Heart left ventricle (tissue), 16 donors: Measurements from ENCODE around the gene ACVRL1. TPM values are rescaled to one million over a fixed set of nuclear protein-coding genes. Genes with fewer than 3 reads are reported as not detected.
A peak's percentile ranks its signal among the peaks of the same experiment; 100 is the strongest.

ENCODE experiments used
- ATAC-seq, 4 donors: fragments of 200-7000 bp; cut with Tn5 transposase; one replicate each; pipeline ENCODE4 v1.9.1; 2020 to 2022; ENCODE audit warnings: moderate library complexity in 4 of 4, mild to moderate bottlenecking in 3 of 4, moderate number of reproducible peaks in 1 of 4
- DNase-seq, 5 donors: peaks; one replicate each; pipeline ENCODE4 v3.0.0-alpha.2; 2020
- H3K27ac ChIP-seq, 12 donors: fragments of 200-600 bp; sonication (generic) in 4 of 12; one replicate each; pipeline versions ENCODE4 v1.5.0 to v1.8.0; 2016 to 2022; ENCODE audit warnings: mild to moderate bottlenecking in 2 of 12
- H3K27me3 ChIP-seq, 9 donors: fragments of 200-600 bp; sonication (generic) in 2 of 9; one replicate each; pipeline versions ENCODE4 v1.5.1 to v1.8.0; 2016 to 2022; ENCODE audit warnings: mild to moderate bottlenecking in 3 of 9
- H3K36me3 ChIP-seq, 9 donors: fragments of 200-600 bp; sonication (generic) in 2 of 9; one replicate each; pipeline versions ENCODE4 v1.5.0 to v1.8.0; 2018 to 2022; ENCODE audit warnings: mild to moderate bottlenecking in 2 of 9
- H3K4me1 ChIP-seq, 12 donors: fragments of 200-600 bp; sonication (generic) in 4 of 12; one replicate each; pipeline versions ENCODE4 v1.5.0 to v1.8.0; 2016 to 2022; ENCODE audit warnings: mild to moderate bottlenecking in 3 of 12
- H3K4me3 ChIP-seq, 12 donors: fragments of 200-600 bp; sonication (generic) in 4 of 12; one replicate each; pipeline versions ENCODE4 v1.5.0 to v1.8.0; 2017 to 2022; ENCODE audit warnings: mild to moderate bottlenecking in 9 of 12, moderate library complexity in 4 of 12
- H3K9me3 ChIP-seq, 12 donors: fragments of 200-600 bp; sonication (generic) in 4 of 12; one replicate each; pipeline versions ENCODE4 v1.5.0 to v1.8.0; 2016 to 2022; ENCODE audit warnings: mild to moderate bottlenecking in 1 of 12
- POLR2A ChIP-seq, 2 donors: fragments of 450-650 bp; IDR thresholded peaks; one replicate each; pipeline ENCODE4 v1.6.1; 2017; ENCODE audit warnings: antibody characterized with exemption in 2 of 2, mild to moderate bottlenecking in 2 of 2, moderate library complexity in 2 of 2
- WGBS, 4 donors: extraction: QIAGEN DNeasy Blood & Tissue Kit in 2 of 4; methylation state at CpG; one replicate each; pipeline versions ENCODE4 v1.1.5 to v1.1.7; 2013 to 2018; 5-methylcytosine and 5-hydroxymethylcytosine counted together
- intact Hi-C, 10 donors: fragments of 100-400 bp; cut with DNase I; formaldehyde crosslinking; loops; one replicate each; pipeline versions ENCODE4 v1.11.1 to v1.14.2; 2022
- polyA plus RNA-seq, 2 donors: library from polyadenylated mRNA; stranded (reverse); fragments of 200-250 nt; gene quantifications; one replicate each; pipeline ENCODE4 v1.2.3, GENCODE V29; 2013
- total RNA-seq, 9 donors: library from RNA; depleted of rRNA in 2 of 9; stranded (reverse); fragments of >200 nt in 2 of 9; fragmentation: NEBNext Ultra II Directional in 3 of 9; extraction: Animal tissue kit (Norgen Biotek cat#: 25700) in 3 of 9; gene quantifications; one replicate each; pipeline versions ENCODE4 v1.1.0 to v1.2.4, GENCODE V29; 2016 to 2023
- TF ChIP-seq, protein P1 (sequence below), 12 donors: fragments of 200-600 bp; sonication (generic) in 4 of 12; IDR thresholded peaks; one replicate each; pipeline versions ENCODE4 v1.5.0 to v1.8.0; 2018 to 2022; ENCODE audit warnings: antibody characterized with exemption in 12 of 12, mild to moderate bottlenecking in 5 of 12
- donor health status: ischemic (EF 13 %, LVEDD 7.1; RV severe dilation, severe dysfunction).
- donor health status: healthy with polysubstance abuse.
- donor health status: DM: no; HTN: yes; CAD: no.
- donor health status: DM: no; HTN: no; CAD: no.
- donor health status: ischemic (EF 25% LVEDD 6.9; RV normal size, moderate dysfunction).
- donor health status: ischemic (EF 25% LVEDD 5.7; RV mildly dilated, moderate dysfunction).
- donor health status: healthy.
- donor health status: DM: yes; HTN: yes; CAD: no.
- donor health status: ischemic (EF 35%, LVEDD 5.7; RV mildly dilated, moderate dysfunction).
- donor health status: nonischemic (EF 11% LVEDD 7.7; RV severe dilation, severe dysfunction).
- donor health status: DM: yes; HTN: yes; CAD: no.
- donor health status: PGD.
- donor health status: ischemic (EF 29% LVEDD 5.4; RV normal size, mild dysfunction).
- donor health status: nonischemic (EF 23%, LVEDD 6.1; RV moderate dilation, normal function).

Gene ACVRL1
- total and polyA plus RNA-seq, 11 donors = 20.5 to 116 (median 33.4) TPM

DNA sequence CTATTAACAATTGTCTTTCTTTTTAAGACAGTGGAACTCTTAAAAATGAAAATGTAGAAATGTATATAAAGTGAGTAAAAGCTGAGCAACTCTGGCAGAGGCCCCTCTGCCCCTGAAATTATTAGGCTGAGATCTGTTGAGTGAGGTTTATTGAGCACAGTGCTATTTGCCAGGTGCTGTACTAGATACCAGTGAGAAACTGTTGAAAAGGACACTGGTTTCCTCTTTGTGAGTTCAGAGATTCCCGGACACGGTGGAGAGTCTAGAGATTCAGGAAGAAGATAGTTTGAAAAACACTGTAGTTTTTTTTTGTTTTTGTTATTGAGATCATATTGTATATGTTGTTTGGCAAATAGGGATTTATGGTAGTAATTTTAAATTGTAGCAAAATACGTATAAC, 55.4 kb downstream of the ACVRL1 start:
- ATAC-seq (no peak), DNase-seq (no peak)
- intact Hi-C loops = no loop called here
- no peaks in the 10 kb centered on the region for H3K27me3 ChIP-seq
- peaks cover 0 to 28% (median 14%) of the 10 kb centered on the region in 12 donors for H3K4me1 ChIP-seq
- no peaks in the 10 kb centered on the region for H3K9me3 ChIP-seq
- TF ChIP-seq, protein P1, sequence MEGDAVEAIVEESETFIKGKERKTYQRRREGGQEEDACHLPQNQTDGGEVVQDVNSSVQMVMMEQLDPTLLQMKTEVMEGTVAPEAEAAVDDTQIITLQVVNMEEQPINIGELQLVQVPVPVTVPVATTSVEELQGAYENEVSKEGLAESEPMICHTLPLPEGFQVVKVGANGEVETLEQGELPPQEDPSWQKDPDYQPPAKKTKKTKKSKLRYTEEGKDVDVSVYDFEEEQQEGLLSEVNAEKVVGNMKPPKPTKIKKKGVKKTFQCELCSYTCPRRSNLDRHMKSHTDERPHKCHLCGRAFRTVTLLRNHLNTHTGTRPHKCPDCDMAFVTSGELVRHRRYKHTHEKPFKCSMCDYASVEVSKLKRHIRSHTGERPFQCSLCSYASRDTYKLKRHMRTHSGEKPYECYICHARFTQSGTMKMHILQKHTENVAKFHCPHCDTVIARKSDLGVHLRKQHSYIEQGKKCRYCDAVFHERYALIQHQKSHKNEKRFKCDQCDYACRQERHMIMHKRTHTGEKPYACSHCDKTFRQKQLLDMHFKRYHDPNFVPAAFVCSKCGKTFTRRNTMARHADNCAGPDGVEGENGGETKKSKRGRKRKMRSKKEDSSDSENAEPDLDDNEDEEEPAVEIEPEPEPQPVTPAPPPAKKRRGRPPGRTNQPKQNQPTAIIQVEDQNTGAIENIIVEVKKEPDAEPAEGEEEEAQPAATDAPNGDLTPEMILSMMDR (IDR thresholded peaks at IDR 0.05) = no peak
- WGBS, 4 donors = 54 to 67% (median 61%) methylated on average over 3 of the region's 3 CpGs
- no peak overlapping the region for H3K4me3 ChIP-seq
- peaks cover 0 to 13% (median 6%) of the 10 kb centered on the region in 9 donors for H3K36me3 ChIP-seq
- no peak overlapping the region for H3K27ac ChIP-seq

DNA sequence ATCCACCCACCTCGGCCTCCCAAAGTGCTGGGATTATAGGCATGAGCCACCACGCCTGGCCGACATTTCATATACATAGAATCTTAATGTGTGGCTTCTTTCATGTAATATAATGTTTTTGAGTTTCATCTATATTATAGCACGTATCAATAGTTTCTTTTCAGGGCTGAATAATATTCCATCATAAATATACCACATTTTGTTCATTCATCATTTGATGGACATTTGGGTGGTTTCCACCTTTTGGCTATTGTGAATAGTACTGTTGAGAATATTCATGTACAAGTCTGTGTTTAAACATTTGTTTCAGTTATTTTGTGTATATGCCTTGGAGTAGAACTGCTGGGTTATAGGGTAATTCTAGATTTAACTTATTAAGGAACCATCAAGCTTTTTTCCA, 56.2 kb downstream of the ACVRL1 start:
- 93 to 99% (median 98%) methylated on average over 4 of the region's 4 CpGs for WGBS, 4 donors
- no peak for DNase-seq
- Histone ChIP-seq H3K4me1 (peaks cover 0 to 26% (median 14%) of the 10 kb centered on the region in 12 donors), H3K27ac (no peak overlapping the region), H3K36me3 (peaks cover 0 to 13% (median 6%) of the 10 kb centered on the region in 9 donors), H3K9me3 (no peaks in the 10 kb centered on the region), H3K27me3 (no peaks in the 10 kb centered on the region), H3K4me3 (no peak overlapping the region)
- ATAC-seq = no peak
- TF ChIP-seq, protein P1 (IDR thresholded peaks at IDR 0.05) = no peak
- TF ChIP-seq POLR2A (IDR thresholded peaks at IDR 0.05) = no peak
- intact Hi-C loops = no loop called here

DNA sequence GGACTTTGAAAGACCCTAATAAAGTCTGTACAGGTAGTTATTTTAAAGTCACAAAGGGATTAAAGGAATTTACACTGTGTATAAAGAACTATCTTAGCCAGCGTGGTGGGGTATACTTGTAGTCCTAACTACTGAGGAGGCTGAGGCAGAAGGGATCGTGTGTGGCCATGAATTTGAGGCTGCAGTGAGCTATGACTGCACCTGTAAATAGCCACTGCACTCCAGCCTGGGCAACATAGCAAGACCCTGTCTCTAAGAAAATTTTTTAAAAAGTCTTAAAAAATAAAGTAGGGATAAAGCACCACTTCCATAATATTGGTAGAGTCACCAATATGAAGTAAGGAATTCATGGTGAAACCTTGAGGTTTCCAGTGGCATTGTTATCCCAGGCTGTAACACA, 62.3 kb downstream of the ACVRL1 start:
- TF ChIP-seq, protein P1 (IDR thresholded peaks at IDR 0.05) = no peak
- TF ChIP-seq POLR2A (IDR thresholded peaks at IDR 0.05) = no peak
- peaks cover 7 to 48% (median 29%) of the 10 kb centered on the region in 12 donors for H3K4me1 ChIP-seq
- H3K36me3 ChIP-seq = no peaks in the 10 kb centered on the region
- H3K27me3 ChIP-seq = no peaks in the 10 kb centered on the region
- intact Hi-C loops = loop anchor here in 1 of 10 donors (10.0 kb wide), 1 partner anchor 45 kb away; no protein-coding TSS in a partner anchor
- H3K27ac ChIP-seq = no peak overlapping the region
- H3K9me3 ChIP-seq = no peaks in the 10 kb centered on the region
- DNase-seq = no peak
- ATAC-seq = no peak
- H3K4me3 ChIP-seq = no peak overlapping the region
- WGBS, 4 donors = 89 to 99% (median 95%) methylated on average over 2 of the region's 2 CpGs

DNA sequence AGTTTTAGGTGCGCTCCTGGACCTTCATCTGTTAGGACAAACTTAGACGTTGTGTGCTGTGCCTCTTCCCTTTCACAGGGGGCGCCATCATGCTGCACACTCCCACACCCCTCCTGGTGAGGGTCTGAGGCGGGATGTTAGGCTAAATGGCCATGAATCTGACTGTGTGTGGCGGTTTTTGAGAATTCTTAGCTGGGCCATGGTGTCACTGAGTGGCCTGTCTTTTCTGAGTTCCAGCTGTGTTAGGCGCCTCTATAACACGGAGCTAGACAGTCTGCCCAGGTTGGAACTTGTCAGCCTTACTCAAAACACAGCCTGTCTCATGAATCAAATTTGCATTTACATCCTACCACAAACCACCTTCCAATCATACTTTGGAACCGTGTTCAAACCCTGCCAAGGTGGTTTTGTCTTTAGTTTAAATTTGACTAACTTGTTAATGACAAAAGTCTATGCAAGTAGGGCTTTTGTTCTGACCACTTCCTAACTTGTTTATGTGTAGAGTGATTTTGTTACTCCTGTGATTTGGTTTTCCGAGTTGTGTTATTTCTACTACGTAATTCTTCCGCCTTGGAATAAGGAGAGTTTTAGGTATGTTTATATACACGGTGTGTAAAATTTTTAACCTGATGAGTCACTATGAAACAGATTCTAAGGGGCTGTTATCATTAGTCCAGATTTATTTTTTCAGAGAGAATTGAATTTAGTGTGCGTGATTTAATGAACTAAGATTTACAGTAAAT, 63.8 kb downstream of the ACVRL1 start:
- TF ChIP-seq, protein P1 (IDR thresholded peaks at IDR 0.05) = peak in 5 of 12 donors; percentile 24 to 34 (median 28)
- no peak for TF ChIP-seq POLR2A (IDR thresholded peaks at IDR 0.05)
- Histone ChIP-seq H3K4me1 (peaks cover 7 to 62% (median 32%) of the 10 kb centered on the region in 12 donors), H3K4me3 (no peak overlapping the region), H3K27me3 (no peaks in the 10 kb centered on the region), H3K27ac (peak overlapping the region in 1 of 12 donors; percentile 88), H3K9me3 (no peaks in the 10 kb centered on the region), H3K36me3 (peaks cover 0 to 11% (median 8%) of the 10 kb centered on the region in 9 donors)
- intact Hi-C loops = loop anchor here in 1 of 10 donors (10.0 kb wide), 1 partner anchor 46 kb away; no protein-coding TSS in a partner anchor
- no peak for DNase-seq
- WGBS, 4 donors = 88 to 91% (median 88%) methylated on average over 13 of the region's 13 CpGs
- no peak for ATAC-seq
